Nucleus accumbens (tissue), 56 donors: Measurements from ENCODE around the gene ERP29.
"Not testable (repeated sequence)": the region's sequence is repeated elsewhere in the genome, so short reads cannot be mapped to it uniquely, and the experiment has no call there.

Source experiments
- DNase-seq, 56 donors: peaks; one replicate each; lab custom pipeline; 2025; lab: John Stamatoyannopoulos, UW

ERP29 gene

GRCh38 chr12:112012775-112013600 lies at the start of gene ERP29, which contains the start of gene TMEM116:
ERP29 (plus strand) TSS chr12:112013426; CDS start chr12:112013466, 40 bp downstream.
TMEM116 (minus strand) TSS chr12:112013165; CDS start chr12:112005270, 7,895 bp downstream.
- peak; percentile 88 to 100 (median 99) for DNase-seq

DNA sequence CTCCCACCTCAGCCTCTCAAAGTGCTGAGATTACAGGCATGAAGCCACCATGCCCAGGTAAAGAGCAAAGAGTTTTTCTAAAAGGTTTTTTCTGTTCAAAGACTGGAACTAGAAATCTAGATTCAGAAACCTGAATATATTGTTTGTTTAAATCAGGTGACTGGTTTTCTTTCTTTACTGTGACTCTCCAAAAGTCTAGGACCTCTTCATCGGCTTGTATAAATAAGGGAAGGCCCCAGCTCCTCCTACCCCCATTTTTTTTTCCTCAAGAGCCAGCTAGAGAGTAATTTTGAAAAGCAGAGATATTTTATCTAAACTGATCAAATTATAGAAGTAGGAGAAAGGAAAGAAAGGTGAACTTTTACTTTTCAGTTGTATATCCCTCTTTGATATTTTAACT lies 48.3 kb upstream of the ERP29 start:
- DNase-seq, result no peak

GRCh38 chr12:111971800-111972199 lies 41.4 kb upstream of the ERP29 start:
- no peak for DNase-seq

- DNase-seq, result no peak
These were observed 37.9 kb upstream of the ERP29 start for GRCh38 chr12:111975161-111975931.

DNA sequence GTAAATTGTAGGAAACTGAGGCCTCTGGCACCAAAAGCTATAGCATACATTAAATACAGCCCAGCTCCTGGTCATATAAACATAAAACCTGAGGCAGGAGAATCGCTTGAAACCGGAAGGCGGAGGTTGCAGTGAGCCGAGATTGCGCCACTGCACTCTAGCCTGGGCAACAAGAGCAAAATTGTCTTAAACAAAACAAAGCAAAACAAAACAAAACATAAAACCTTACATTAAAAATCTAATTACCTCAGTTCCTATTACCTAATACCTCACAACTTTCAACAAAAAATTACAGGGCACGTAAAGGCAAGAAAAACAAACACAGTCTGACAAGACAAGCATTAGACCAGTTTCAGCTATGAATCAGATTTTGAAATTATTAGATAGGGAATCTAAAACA lies 36.9 kb upstream of the ERP29 start:
- no peak for DNase-seq

DNA sequence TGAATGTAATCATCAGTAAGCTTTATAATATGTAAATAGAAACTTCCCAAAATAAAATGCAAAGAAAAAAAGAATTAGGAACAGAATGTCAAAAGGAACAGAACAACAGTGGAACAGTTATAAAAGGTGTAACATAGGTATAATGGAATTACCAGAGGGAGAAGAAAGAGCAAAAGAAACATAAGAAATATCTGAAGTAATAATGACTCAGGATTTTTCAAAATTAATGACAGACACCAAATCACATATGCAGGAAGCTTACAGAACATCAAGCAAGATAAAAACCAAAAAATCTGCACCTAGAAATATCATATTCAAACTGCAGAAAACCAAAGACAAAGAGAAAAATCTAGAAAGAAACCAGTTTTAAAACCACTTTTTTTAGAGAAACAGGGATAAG lies 36.4 kb upstream of the ERP29 start:
- no peak for DNase-seq

GRCh38 chr12:111978545-111978944 lies 34.7 kb upstream of the ERP29 start:
- DNase-seq, result no peak

- DNase-seq, result no peak
These were observed 32.6 kb upstream of the ERP29 start for GRCh38 chr12:111980598-111980997.

DNA sequence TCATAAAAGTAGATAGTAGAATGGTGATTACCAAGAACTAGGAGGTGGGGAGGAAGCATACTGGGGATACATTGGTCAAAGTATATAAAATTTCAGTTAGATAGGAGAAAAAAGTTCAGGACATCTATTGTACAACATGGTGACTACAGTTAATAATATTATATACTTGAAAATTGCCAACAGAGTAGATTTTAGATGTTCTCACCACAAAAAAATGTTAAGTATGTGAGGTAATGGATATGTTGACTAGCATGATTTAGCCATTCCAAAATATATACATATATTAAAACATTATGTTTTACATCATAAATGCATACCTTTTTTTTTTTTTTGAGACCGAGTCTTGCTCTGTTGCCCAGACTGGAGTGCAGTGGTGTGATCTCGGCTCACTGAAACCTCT lies 31.2 kb upstream of the ERP29 start:
- DNase-seq, result no peak

DNA sequence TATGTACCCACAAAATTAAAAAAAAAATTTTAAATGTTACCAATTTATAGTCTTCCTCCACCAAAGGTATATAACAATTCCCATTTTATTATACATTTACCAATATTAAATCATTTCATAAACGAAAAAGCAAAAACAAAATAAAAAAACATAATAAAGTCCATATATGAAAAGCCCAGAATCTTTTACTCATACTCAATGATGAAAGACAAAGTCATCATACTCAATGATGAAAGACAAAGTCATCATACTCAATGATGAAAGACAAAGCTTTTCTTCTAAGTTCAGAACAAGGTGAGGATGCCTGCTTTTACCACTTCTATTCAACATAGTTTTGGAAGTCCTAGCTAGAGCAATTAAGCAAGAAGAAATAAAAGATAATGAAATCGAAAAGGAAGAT lies 28.4 kb upstream of the ERP29 start:
- no peak for DNase-seq

DNA sequence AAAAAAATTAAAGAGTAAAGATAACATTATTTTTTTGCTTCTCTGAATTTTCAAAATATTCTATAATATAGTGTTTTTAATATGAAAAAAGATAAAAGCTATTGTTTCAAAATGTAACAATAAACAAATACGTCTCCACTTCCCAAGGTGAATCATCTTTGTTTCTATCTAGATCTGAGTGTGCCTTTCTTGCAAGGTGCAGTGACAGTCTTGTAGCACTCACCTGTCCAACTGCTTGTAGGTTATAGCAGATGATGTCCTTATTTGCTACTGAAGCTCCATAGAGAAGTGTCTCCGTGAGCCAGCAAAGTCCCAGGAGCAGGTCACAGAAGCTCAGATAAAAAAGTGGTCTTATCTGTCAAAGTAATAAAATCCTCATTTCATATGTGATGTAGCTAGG lies 21.7 kb upstream of the ERP29 start:
- DNase-seq, result no peak

DNA sequence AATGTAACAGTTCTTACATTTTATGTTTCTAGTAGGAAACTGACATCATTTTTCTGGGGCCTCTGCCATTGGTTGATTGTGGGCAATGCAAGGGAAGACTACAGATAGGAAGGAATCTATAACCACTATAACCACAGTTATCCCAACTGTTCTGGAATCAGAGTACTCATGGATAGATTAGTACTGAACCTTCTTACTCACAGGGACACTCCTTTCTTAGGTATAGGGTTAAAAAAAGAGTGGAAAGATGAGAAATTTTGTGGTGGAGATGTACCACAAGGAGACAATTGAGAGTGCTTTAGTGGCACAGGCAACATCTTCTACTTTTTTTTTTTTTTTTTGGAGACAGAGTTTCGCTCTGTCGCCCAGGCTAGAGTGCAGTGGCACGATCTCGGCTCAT lies 21.3 kb upstream of the ERP29 start:
- DNase-seq, result no peak

- no peak for DNase-seq
These were observed 20.8 kb upstream of the ERP29 start for GRCh38 chr12:111992464-111992863.

DNA sequence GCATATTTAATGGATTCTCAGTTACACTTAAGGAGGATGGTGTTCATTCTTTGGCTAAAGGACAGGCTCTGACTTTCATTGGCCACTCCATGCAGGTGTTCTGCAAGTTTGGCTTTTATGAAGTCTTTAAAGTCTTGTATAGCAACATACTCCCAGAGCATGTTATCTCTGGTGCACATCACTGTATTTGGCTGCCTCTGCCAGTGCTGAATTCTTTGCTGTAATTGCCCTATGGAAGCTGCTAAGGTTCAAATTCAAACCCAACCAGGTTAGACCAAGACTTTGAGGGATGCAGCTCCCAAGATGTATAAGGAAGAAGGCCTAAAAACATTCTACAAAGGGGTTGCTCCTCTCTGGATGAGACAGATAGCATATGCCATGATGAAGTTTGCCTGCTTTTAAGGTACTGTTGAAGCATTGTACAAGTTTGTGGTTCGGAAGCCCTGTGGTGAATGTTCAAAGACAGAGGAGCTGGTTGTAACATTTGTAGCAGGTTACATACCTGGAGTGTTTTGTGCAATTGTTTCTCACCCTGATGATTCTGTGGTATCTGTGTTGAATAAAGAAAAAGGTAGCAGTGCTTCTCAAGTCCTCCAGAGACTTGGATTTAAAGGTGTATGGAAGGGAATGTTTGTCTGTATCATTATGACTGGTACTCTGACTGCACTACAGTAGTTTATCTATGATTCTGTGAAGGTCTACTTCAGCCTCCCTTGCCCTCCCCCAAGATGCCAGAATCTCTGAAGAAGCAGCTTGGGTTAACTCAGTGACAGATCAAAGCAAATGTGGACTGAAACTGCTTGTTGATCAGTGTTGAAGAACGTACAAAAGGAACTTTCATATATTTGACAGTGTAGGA lies 19.7 kb upstream of the ERP29 start:
- DNase-seq, result no peak

DNA sequence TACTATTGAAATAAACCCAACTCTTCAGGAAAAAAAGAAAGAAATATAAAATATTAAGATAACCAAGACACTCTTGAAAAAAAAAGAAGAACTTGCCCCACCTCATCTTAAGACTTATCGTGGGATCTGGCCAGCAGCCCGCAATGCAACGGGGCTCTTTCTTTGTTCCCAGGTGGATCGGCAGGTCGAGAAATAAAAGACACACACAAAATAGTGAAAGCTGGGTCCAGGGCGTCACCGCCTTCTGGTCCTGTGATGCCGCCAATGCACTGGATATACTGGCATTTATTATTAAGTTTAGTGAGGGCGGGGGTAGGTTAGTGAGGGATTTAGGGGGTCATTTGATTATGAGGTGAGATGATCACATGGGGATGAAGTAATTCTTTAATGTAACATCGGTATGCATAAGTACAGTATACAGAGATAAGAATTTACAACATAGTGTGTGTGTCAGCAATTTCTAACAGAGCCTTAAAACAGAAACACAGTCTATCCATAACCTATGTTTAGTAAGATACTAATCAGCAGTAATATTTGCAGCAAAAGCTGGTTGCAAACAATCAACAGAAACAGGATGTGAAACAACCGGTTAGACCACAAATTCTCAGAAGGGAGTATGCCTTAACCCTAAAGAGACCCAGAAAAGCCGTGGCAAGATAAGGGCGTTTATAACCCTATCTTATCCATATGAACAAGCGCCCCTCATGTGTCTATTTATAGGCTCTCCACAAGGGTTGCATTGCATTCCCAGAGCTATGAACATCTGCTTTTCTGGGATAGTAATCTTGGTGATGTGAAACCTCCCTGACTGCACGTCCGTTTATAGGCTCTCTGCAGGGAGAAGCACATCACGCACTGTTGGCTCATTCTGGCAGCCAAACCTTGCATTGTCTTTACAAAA lies 18.8 kb upstream of the ERP29 start:
- DNase-seq, result not testable (repeated sequence)

- DNase-seq, result no peak
These were observed 17.3 kb upstream of the ERP29 start for GRCh38 chr12:111995782-111996480.

DNA sequence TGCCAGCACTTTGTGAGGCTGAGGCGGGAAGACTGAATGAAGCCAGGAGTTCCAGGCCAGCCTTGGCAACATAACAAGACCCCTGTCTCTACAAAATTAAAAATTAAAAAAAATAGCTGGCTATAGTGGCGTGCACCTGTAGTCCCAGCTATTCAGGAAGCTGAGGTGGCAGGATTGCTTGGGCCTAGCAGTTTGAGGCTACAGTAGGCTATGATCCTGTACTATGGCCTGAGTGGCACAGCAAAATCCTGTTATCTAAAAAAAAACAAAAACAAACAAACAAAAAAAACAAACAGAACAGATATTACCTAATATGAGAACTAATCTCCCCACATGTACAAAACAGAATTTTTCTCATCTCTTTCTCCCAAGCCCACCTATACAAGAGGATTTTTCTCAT lies 15.9 kb upstream of the ERP29 start:
- no peak for DNase-seq

DNA sequence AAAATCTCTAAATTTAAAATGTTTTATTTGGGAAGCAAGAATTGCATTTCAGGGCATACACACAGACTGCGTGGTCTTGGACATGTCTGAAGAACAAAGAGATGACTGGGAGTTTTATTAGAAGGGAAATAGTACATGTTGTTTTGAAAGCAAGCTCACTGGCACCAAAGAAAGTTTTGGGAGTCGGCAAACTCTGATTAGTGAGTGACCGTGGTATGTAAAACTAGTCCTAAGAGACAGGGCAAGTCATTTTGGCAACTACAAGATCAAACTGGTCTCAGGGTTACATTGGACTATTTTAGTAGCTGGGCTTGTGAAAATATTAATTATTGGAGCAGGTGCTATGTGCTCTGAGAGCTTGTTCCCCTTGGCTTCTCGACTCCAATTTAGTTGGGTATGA lies 15.2 kb upstream of the ERP29 start:
- no peak for DNase-seq

DNA sequence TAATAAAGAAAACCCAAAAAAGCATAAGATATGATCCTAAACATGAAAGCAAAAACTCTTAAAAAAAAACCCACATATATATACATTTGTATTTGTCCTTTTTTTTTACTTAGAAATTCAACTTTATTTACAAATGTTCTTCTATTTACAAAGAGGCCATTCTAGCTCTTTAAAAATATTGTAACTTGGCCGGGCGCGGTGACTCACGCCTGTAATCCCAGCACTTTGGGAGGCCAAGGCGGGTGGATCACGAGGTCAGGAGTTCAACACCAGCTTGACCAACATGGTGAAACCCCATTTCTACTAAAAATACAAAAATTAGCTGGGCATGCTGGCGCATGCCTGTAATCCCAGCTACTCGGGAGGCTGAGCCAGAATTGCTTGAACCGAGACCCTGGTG lies 14.1 kb upstream of the ERP29 start:
- DNase-seq, result not testable (repeated sequence)
